ENCODE data around the gene RTN4R. TPM values are rescaled to one million over a fixed set of nuclear protein-coding genes. Genes with fewer than 3 reads are reported as not detected.

The RTN4R gene
- total and polyA plus RNA-seq, 7 donors = 0.36 to 4.3 (median 0.83) TPM; not detected in 2

DNA sequence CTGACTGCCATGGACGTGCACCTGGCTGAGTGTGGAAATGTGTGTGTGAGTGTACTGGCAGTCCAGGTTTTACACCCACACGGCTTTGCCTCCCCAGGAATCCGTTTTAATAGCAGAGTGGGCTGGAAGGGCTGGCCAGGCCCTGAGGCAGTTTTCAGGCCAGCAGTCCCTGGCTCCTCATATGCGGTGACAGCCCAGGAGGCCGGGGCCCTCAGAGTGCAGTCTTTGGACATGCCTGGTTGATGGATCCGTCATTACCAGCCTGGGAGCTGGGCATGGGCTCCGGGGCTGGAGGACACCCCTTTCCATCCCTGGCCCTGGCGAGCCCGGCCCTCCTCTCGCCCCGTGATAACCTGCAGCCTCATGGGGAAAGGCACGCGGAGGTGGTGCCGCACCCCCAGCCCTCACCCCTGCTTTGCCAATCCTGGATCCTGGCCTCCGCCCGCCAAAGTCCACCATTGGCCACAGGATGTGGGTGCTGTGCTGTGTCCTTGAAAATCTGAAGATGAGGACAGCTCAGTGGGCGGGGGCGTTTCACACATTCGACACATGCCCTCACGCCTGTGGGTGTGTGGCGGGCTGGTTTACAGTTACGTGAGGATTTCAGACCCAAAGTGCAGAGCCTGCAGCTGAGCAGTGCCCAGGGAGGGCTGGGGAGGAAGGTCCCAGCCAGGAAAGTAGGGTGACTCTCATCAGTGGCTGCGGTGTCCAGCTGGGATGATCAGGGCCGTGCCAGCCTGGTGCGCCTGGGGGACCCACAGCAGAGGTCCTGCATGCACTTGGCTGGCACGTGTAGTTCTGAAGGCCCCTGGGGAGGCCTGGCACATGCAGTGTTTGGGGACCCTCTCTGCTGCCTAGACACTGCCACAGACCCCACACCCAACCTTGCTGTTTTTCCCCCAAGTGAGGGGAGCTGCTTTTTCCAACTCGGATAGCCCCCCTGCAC, 55.1 kb downstream of the RTN4R start:
- H3K27me3 ChIP-seq = no peaks in the 10 kb centered on the region
- TF ChIP-seq POLR2A (IDR thresholded peaks at IDR 0.05) (no peak), CTCF (IDR thresholded peaks at IDR 0.05) (no peak), POLR2AphosphoS5 (IDR thresholded peaks at IDR 0.05) (no peak), EP300 (IDR thresholded peaks at IDR 0.05) (no peak)
- no peaks in the 10 kb centered on the region for H3K36me3 ChIP-seq
- H3K9me3 ChIP-seq = no peaks in the 10 kb centered on the region
- WGBS, 2 donors = 75 to 85% methylated on average over 27 of the region's 27 CpGs
- H3K4me1 ChIP-seq = peaks cover 0 to 15% (median 10%) of the 10 kb centered on the region in 4 donors
- no peak for DNase-seq
- intact Hi-C loops (cut with DNase I) = no loop called here
- no peak overlapping the region for H3K27ac ChIP-seq
- no peak overlapping the region for H3K4me3 ChIP-seq

GRCh38 chr22:20211997-20212753, 55.9 kb downstream of the RTN4R start:
- DNase-seq = peak; percentile 77
- H3K27ac ChIP-seq = no peak overlapping the region
- TF ChIP-seq POLR2AphosphoS5 (IDR thresholded peaks at IDR 0.05) (no peak), CTCF (IDR thresholded peaks at IDR 0.05) (no peak), POLR2A (IDR thresholded peaks at IDR 0.05) (no peak), EP300 (IDR thresholded peaks at IDR 0.05) (no peak)
- no peak overlapping the region for H3K4me3 ChIP-seq
- intact Hi-C loops (cut with DNase I) = no loop called here
- no peaks in the 10 kb centered on the region for H3K9me3 ChIP-seq
- 36 to 81% methylated on average over 26 of the region's 26 CpGs for WGBS, 2 donors
- peaks cover 0 to 20% (median 14%) of the 10 kb centered on the region in 4 donors for H3K4me1 ChIP-seq
- H3K27me3 ChIP-seq = no peaks in the 10 kb centered on the region
- H3K36me3 ChIP-seq = no peaks in the 10 kb centered on the region

DNA sequence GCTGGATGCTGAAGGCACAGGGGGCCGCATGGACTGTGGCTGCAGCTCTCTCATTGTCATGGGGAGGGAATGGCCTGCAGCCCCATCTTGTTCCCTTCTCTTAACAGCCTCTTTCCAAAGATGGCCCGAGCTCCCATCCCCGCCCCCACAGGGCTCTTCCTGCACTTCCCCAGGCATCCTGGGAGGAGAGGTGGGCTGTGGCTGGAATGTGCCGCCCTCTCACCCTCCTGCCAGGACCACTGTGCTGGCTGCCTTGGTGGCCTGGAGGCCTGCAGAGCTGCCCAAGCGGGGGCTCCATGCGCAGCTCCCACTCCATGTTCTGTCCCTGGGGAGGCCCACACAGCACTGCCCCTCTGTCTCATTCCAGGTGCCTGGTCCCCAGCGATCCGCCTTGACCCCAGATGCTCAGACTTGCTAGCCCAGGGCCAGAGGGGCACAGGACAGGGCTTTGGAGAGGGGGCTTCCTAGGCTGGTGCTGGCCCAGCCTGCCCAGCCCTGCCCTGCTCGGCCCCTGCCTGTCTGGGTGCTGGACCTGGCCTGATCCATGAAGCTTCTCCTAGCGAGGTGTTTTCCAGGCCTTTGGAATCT, 56.6 kb downstream of the RTN4R start:
- no peak for DNase-seq
- Histone ChIP-seq H3K4me3 (no peak overlapping the region), H3K4me1 (peaks cover 0 to 25% (median 17%) of the 10 kb centered on the region in 4 donors), H3K9me3 (no peaks in the 10 kb centered on the region), H3K36me3 (no peaks in the 10 kb centered on the region), H3K27me3 (no peaks in the 10 kb centered on the region), H3K27ac (no peak overlapping the region)
- TF ChIP-seq POLR2AphosphoS5 (IDR thresholded peaks at IDR 0.05) = no peak
- TF ChIP-seq EP300 (IDR thresholded peaks at IDR 0.05) = no peak
- no peak for TF ChIP-seq CTCF (IDR thresholded peaks at IDR 0.05)
- no peak for TF ChIP-seq POLR2A (IDR thresholded peaks at IDR 0.05)
- 84 to 91% methylated on average over 10 of the region's 10 CpGs for WGBS, 2 donors
- intact Hi-C loops (cut with DNase I) = no loop called here

DNA sequence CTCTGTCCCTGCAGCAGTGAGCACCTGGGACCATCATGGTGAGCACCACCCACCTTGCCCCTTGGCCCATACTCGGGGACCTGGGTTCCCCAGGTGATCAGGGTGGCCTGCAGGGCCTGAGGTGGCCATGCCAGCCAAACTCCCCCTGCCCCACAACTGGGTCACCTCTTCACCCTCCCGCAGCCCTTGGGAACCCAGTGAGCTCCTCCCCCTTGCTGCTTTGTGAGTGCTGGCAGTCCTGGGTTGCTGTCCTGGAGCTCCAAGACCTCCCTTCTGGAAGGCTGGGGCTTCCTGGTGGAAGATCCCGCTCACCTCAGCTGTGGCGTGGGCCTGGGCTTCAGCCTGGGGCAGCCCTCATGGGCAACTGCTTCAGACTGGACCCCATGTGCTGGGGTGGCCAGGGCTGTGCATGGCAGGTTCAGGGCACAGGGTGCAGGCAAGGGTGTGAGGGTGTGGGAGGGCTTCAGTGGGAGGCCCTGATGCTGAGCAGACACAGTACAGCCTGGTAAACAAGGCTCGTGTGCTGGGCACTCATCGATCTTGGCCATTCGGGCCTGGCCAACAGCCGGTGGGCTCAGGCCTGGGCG, 57.6 kb downstream of the RTN4R start:
- 83 to 87% methylated on average over 9 of the region's 9 CpGs for WGBS, 2 donors
- intact Hi-C loops (cut with DNase I) = no loop called here

More for the DNA sequence above, 57.6 kb downstream of the RTN4R start:
- Histone ChIP-seq H3K27me3 (no peaks in the 10 kb centered on the region), H3K4me3 (no peak overlapping the region), H3K4me1 (peaks cover 0 to 29% (median 17%) of the 10 kb centered on the region in 4 donors), H3K27ac (no peak overlapping the region), H3K9me3 (no peaks in the 10 kb centered on the region), H3K36me3 (no peaks in the 10 kb centered on the region)
- TF ChIP-seq POLR2A (IDR thresholded peaks at IDR 0.05) = no peak
- TF ChIP-seq CTCF (IDR thresholded peaks at IDR 0.05) = no peak
- no peak for TF ChIP-seq POLR2AphosphoS5 (IDR thresholded peaks at IDR 0.05)
- TF ChIP-seq EP300 (IDR thresholded peaks at IDR 0.05) = no peak
- DNase-seq = no peak
